Activated CD8-positive, alpha-beta memory T cell treated with anti-CD3 and anti-CD28 coated beads for 4 hours (primary cell): ENCODE results near the gene GALNT15.

Source experiments
- DNase-seq, 2 donors: peaks; one replicate each; pipeline ENCODE4 v3.0.0-alpha.2; 2020; ENCODE audit warnings: low read depth in 2 of 2

Gene GALNT15

DNA sequence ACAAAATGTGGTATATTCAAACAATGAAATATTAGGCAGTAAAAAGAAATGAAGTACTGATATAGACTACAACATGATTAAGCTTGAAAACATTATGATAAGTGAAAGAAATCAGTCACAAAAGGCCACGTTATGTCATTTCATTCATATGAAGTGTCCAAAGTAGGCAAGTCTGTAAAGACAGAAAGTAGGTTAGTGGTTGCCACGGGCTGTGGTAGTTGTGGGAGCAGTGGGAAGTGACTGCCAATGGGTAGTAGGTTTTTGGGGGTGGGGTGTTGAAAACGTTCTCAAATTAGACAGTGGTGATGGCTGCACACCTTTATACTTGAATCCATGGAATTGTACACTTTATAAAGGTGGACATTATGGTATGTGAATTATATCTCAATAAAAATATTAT, 12.1 kb downstream of the GALNT15 start:
- DNase-seq: no peak

DNA sequence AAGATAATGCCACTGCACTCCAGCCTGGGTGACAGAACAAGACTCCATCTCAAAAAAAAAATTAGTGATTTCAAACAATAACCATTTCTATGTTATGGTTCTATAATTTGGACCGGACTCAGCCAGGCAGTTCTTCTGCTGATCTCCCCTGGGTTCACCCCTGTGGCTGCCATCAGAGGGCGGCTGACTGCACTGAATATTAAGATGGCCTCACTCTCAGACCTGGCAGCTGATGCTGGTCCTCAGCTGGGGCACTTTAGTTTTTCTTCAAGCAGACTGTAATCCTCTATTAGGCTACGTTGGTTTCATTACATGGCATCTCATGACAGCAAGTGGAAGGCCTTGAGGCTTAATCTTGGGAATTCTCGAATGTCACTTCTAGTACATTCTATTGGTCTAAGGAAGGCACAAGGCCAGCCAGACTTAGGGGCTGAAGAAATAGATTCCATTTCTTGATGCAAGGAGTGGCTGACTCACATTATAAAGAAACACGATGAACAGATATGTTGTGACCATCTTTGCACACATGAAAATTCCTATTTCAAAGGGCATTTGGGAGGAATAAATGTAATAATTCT, 12.8 kb downstream of the GALNT15 start:
- no peak for DNase-seq

- DNase-seq: no peak
Observed at GRCh38 chr3:16188071-16188470, 13.6 kb downstream of the GALNT15 start.

DNA sequence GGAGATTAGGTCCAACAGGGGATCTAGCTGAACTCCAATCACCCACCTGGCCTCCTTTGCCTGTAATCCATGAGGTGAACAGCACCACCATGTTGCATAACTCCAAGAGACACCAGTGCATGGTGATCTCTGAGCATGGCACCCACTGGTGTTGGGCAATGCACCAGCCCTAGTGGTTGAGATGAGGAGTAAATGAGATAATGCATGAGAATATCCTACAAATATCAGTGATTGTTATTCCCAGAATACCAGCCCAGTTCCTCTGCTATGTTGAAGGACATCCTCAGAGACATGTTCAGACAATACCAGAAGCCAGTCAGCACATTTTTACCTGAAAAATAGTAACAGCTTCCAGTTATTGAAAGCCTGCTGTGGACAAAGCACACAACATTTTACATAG, 14.7 kb downstream of the GALNT15 start:
- DNase-seq: no peak

DNA sequence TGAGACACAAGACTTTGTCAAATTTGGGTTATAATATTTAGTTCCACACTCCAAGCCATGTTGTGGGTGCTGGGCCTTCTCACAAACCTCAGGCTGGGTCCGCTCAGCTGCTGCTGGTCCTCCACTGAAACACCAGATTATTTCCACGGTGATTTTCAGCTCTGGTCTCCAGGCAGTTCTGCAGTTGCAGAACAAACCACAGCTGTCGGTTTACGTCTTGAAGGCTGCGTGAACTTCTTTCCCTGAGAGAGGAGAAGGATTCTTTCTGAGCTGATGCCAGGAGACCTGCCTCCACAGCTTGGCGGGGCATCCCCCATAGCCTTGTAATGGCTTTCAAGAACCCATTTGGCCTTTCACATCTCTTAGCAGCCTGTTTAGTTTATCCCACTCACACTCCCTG, 16.2 kb downstream of the GALNT15 start:
- DNase-seq: no peak

GRCh38 chr3:16191591-16191990, 17.1 kb downstream of the GALNT15 start:
- no peak for DNase-seq

DNA sequence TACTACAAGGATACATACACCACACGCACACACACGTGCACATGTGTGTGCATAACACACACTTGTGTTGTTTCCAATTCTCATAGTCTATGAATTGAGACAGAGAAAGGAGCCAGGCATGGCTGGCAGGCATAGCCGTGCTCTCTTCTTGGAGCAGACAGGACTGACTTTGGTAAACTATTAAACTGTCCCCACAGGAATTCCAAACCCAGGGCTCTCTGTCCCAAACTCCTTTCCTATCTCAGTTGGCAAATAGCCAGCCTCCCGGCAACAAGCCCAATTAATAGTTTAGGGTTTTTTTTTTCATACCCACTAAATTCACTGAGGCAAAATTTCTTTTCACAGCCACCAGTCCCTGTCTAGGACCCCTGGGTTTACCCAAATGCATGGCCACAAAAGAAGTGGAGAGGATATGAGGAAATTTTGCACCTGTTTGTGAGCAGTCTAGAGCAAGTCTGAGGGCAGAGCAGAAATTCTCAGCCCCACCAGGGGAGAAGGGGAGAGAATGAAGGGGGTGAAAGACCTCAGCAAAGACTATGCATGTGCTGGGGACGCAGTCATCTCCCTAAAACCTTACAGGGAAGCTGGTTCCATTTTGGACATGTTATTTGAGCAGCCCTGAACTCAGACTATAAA, 17.8 kb downstream of the GALNT15 start:
- DNase-seq: no peak

DNA sequence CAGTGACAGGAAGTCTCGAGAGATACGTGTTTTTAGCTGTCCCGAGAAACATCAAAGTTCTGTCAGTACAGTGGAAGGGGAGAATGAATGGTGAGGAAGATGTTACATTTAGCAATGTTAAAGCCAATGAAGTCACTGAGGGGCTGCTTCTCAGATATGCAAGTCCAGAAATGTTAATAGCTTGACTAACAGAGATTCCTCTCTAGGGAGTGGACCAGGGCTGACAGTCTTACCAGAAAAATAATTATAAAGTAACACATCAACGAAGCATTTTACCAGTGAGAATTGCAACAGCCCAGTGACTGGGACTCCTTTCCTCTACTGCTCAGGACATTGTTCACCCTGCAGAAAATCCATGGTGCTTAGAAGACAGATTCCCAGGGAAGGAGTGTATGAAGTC, 23.9 kb downstream of the GALNT15 start:
- no peak for DNase-seq

GRCh38 chr3:16199769-16200168, 25.3 kb downstream of the GALNT15 start:
- no peak for DNase-seq

DNA sequence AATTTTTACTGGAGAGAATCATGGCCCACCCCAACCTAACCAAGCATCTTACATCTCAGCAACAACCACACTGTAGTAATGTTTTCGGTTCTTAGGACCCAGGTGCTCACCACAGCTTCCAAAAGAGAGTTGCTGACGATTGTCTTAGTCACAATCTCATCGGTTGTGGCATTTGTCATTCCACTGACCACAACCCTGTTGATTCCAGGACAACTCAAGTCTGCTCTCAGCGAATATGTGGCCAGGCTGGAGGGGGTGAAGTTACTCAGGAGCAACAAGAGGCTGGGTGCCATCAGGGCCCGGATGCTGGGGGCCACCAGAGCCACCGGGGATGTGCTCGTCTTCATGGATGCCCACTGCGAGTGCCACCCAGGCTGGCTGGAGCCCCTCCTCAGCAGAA, 25.9 kb downstream of the GALNT15 start:
- DNase-seq: no peak

DNA sequence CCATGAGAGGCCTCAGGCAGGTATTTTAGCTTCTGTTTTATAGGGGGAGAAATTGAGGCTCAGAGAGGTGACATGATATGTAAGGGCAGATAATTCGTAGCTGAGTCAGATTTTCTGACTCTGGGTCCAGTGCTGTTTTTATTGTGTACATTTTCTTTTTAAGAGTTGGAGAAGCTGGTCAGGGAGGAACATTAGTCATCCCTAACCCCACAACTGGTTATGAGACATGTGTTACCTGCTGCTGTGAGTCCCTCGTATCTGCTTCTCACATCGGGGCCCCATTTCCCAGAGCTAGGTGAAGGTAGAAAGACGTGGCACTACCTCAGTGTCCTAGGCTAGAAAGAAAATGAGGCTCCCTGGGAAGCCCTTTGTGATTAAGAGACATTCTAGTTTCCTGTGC, 28.6 kb downstream of the GALNT15 start:
- DNase-seq: no peak

- no peak for DNase-seq
Observed at GRCh38 chr3:16203671-16204629, 29.5 kb downstream of the GALNT15 start.

GRCh38 chr3:16204751-16205150, 30.3 kb downstream of the GALNT15 start:
- DNase-seq: no peak

DNA sequence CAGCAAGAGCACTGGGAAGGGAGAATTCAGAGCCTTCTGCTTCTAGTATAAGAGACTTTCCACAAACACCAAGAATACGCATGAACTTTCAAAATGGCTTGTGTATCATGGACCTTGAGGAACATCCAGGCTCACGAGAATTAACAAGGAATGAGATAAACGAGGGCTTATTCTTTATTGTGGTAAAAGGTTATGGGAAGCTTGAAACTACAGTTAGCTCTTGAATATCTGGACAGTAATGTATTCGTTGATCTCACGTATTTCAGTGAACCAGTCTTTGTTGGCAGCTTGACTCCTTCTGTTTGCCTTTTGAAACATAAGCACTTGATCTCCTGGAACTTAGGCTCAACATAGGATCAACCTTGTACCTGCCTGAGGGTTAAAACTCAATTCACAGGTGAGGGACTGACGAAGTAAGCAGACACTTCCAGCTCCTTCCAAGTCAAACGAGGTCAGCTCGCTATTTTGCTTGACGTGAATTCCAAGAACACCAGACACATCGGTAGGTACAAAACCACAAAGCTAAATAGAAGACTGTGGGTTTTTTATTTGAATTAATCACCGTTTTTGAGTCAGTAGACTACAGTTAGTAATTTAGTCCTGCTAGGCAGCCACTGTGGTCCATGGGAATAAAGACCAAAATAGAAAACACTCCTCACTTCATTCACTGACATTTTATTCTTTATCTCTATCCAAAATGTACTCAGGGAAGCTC, 30.8 kb downstream of the GALNT15 start:
- no peak for DNase-seq

DNA sequence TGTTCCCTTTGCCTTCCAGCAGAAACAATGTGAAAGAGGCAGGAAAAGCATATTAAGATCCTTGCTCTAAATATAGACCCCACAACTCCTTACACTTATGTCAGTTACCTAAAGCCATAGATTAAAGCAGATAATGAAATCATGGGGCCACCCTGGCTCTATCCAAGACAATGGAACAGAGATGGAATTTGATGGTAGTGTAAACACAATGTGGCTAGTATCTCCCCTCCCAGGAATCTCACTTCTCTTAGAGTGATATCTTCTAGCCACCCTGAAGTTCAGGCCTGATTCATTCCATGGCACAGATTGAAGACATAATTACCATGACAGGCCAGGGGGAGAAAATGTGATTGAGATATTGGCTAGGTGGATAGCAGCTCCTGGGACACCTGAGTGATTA, 32.6 kb downstream of the GALNT15 start:
- DNase-seq: no peak

- no peak for DNase-seq
Observed at GRCh38 chr3:16211176-16211904, 36.9 kb downstream of the GALNT15 start.

GRCh38 chr3:16214366-16214765, 39.9 kb downstream of the GALNT15 start:
- DNase-seq: no peak

- DNase-seq: no peak
Observed at GRCh38 chr3:16216373-16216935, 42.0 kb downstream of the GALNT15 start.

DNA sequence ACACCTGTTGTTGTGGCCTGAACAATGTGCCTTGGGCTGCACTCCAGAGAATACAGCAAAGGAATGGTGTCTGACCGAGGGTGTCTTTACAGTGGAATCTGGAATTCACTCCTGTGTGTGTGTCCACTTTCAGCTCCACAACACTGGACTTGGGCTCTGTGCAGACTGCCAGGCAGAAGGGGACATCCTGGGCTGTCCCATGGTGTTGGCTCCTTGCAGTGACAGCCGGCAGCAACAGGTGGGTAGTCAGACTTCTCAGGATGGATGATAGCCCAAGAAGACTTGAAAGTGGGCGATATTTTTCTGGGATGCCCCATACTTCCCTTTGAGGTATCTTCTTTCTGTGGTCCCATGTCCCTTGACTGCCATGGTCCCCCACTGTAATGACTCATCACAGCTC, 45.3 kb downstream of the GALNT15 start:
- no peak for DNase-seq

DNA sequence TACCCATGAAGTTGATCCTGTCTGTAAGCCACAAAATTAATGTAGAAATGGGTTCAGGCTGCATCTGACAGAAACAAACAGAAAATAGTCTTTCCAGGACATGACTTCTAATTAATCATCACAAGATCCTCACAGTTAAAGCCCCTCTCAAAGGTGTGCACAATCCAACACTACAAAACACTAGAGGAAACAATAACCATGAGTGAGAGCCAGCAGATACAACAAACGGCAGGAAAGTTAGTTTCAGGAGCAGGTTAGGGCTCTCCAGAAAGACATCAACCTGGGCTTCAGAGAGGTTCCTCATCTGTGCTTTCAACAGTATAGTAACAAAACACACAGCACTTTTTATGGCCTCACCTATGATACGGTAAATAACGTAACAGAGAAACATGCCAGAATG, 47.5 kb downstream of the GALNT15 start:
- DNase-seq: no peak

GRCh38 chr3:16222547-16222946, 48.1 kb downstream of the GALNT15 start:
- no peak for DNase-seq
